Activated naive CD8-positive, alpha-beta T cell (primary cell): ENCODE results near the gene GLRX.
"Not testable (repeated sequence)": the region's sequence is repeated elsewhere in the genome, so short reads cannot be mapped to it uniquely, and the experiment has no call there.

Experiments
- H3K27ac Mint-ChIP-seq: one replicate; pipeline ENCODE4 v1.8.0; 2021; ENCODE audit warnings: mixed read lengths
- H3K27me3 Mint-ChIP-seq: one replicate; pipeline ENCODE4 v1.8.0; 2021; ENCODE audit warnings: mixed read lengths
- H3K36me3 Mint-ChIP-seq: one replicate; pipeline ENCODE4 v1.8.0; 2021; ENCODE audit warnings: mixed read lengths
- H3K4me1 Mint-ChIP-seq: one replicate; pipeline ENCODE4 v1.8.0; 2021; ENCODE audit warnings: low read depth, mixed read lengths
- H3K4me3 Mint-ChIP-seq: one replicate; pipeline ENCODE4 v1.8.0; 2021; ENCODE audit warnings: mild to moderate bottlenecking, mixed read lengths
- H3K9me3 Mint-ChIP-seq: one replicate; pipeline ENCODE4 v1.8.0; 2021; ENCODE audit warnings: low read depth, mixed read lengths

Gene GLRX

GRCh38 chr5:95822542-95823181 lies at the start of gene GLRX:
Gene GLRX, minus strand, starts transcription at chr5:95822726. Its CDS starts 64 bp downstream, at chr5:95822662.
- Mint-ChIP-seq H3K27ac (peak within 1 kb of the TSS; percentile 94), H3K4me3 (peak within 1 kb of the TSS; percentile 90), H3K36me3 (no peaks in the 10 kb centered on the region), H3K27me3 (no peaks in the 10 kb centered on the region), H3K4me1 (peaks cover 77% of the 10 kb centered on the region), H3K9me3 (no peaks in the 10 kb centered on the region)

GRCh38 chr5:95871146-95871806 lies 48.8 kb upstream of the GLRX start:
- Mint-ChIP-seq H3K9me3 (no peaks in the 10 kb centered on the region), H3K36me3 (no peaks in the 10 kb centered on the region), H3K4me3 (peak overlapping the region; percentile 27), H3K27ac (peak overlapping the region; percentile 97), H3K4me1 (peaks cover 50% of the 10 kb centered on the region), H3K27me3 (no peaks in the 10 kb centered on the region)

GRCh38 chr5:95870105-95870672 lies 47.7 kb upstream of the GLRX start:
- no peaks in the 10 kb centered on the region for H3K9me3 Mint-ChIP-seq
- peak overlapping the region; percentile 97 for H3K27ac Mint-ChIP-seq
- H3K27me3 Mint-ChIP-seq = no peaks in the 10 kb centered on the region
- peaks cover 55% of the 10 kb centered on the region for H3K4me1 Mint-ChIP-seq
- H3K4me3 Mint-ChIP-seq = peak overlapping the region; percentile 33
- no peaks in the 10 kb centered on the region for H3K36me3 Mint-ChIP-seq

- H3K9me3 Mint-ChIP-seq, H3K27me3 Mint-ChIP-seq, H3K36me3 Mint-ChIP-seq: not testable (repeated sequence)
- peak overlapping the region; percentile 90 for H3K27ac Mint-ChIP-seq
- peak overlapping the region; percentile 56 for H3K4me3 Mint-ChIP-seq
- H3K4me1 Mint-ChIP-seq = peaks cover 61% of the 10 kb centered on the region
Observed at GRCh38 chr5:95869173-95869855, 46.8 kb upstream of the GLRX start.

- no peaks in the 10 kb centered on the region for H3K9me3 Mint-ChIP-seq
- peak overlapping the region; percentile 90 for H3K27ac Mint-ChIP-seq
- H3K36me3 Mint-ChIP-seq = no peaks in the 10 kb centered on the region
- peaks cover 68% of the 10 kb centered on the region for H3K4me1 Mint-ChIP-seq
- no peak overlapping the region for H3K4me3 Mint-ChIP-seq
- no peaks in the 10 kb centered on the region for H3K27me3 Mint-ChIP-seq
Observed at GRCh38 chr5:95868136-95868535, 45.6 kb upstream of the GLRX start.

GRCh38 chr5:95866435-95867040 lies 44.0 kb upstream of the GLRX start:
- Mint-ChIP-seq H3K4me3 (peak overlapping the region; percentile 15), H3K9me3 (no peaks in the 10 kb centered on the region), H3K36me3 (no peaks in the 10 kb centered on the region), H3K4me1 (peaks cover 78% of the 10 kb centered on the region), H3K27me3 (no peaks in the 10 kb centered on the region), H3K27ac (peak overlapping the region; percentile 87)

GRCh38 chr5:95864944-95865504 lies 42.5 kb upstream of the GLRX start:
- H3K27ac Mint-ChIP-seq = no peak overlapping the region
- no peak overlapping the region for H3K4me3 Mint-ChIP-seq
- no peaks in the 10 kb centered on the region for H3K9me3 Mint-ChIP-seq
- H3K27me3 Mint-ChIP-seq = no peaks in the 10 kb centered on the region
- H3K36me3 Mint-ChIP-seq = no peaks in the 10 kb centered on the region
- H3K4me1 Mint-ChIP-seq = peaks cover 75% of the 10 kb centered on the region

- H3K4me3 Mint-ChIP-seq = no peak overlapping the region
- H3K27me3 Mint-ChIP-seq = no peaks in the 10 kb centered on the region
- no peak overlapping the region for H3K27ac Mint-ChIP-seq
- H3K4me1 Mint-ChIP-seq = peaks cover 75% of the 10 kb centered on the region
- H3K36me3 Mint-ChIP-seq = no peaks in the 10 kb centered on the region
- H3K9me3 Mint-ChIP-seq = no peaks in the 10 kb centered on the region
Observed at GRCh38 chr5:95864456-95864855, 41.9 kb upstream of the GLRX start.

GRCh38 chr5:95863383-95863757 lies 40.8 kb upstream of the GLRX start:
- H3K36me3 Mint-ChIP-seq = no peaks in the 10 kb centered on the region
- no peaks in the 10 kb centered on the region for H3K9me3 Mint-ChIP-seq
- H3K4me1 Mint-ChIP-seq = peaks cover 76% of the 10 kb centered on the region
- peak overlapping the region; percentile 83 for H3K27ac Mint-ChIP-seq
- H3K27me3 Mint-ChIP-seq = no peaks in the 10 kb centered on the region
- H3K4me3 Mint-ChIP-seq = peak overlapping the region; percentile 58

- H3K27me3 Mint-ChIP-seq = no peaks in the 10 kb centered on the region
- peaks cover 75% of the 10 kb centered on the region for H3K4me1 Mint-ChIP-seq
- peak overlapping the region; percentile 83 for H3K27ac Mint-ChIP-seq
- no peaks in the 10 kb centered on the region for H3K36me3 Mint-ChIP-seq
- peak overlapping the region; percentile 58 for H3K4me3 Mint-ChIP-seq
- no peaks in the 10 kb centered on the region for H3K9me3 Mint-ChIP-seq
Observed at GRCh38 chr5:95862671-95863382, 40.3 kb upstream of the GLRX start.

- H3K4me1 Mint-ChIP-seq = peaks cover 71% of the 10 kb centered on the region
- H3K4me3 Mint-ChIP-seq = peak overlapping the region; percentile 58
- H3K27me3 Mint-ChIP-seq = no peaks in the 10 kb centered on the region
- H3K36me3 Mint-ChIP-seq = no peaks in the 10 kb centered on the region
- H3K27ac Mint-ChIP-seq = peak overlapping the region; percentile 83
- H3K9me3 Mint-ChIP-seq = no peaks in the 10 kb centered on the region
Observed at GRCh38 chr5:95861864-95862561, 39.5 kb upstream of the GLRX start.

GRCh38 chr5:95861221-95861863 lies 38.8 kb upstream of the GLRX start:
- H3K4me3 Mint-ChIP-seq = peak overlapping the region; percentile 58
- H3K27me3 Mint-ChIP-seq = no peaks in the 10 kb centered on the region
- peak overlapping the region; percentile 83 for H3K27ac Mint-ChIP-seq
- H3K36me3 Mint-ChIP-seq = no peaks in the 10 kb centered on the region
- peaks cover 64% of the 10 kb centered on the region for H3K4me1 Mint-ChIP-seq
- H3K9me3 Mint-ChIP-seq = no peaks in the 10 kb centered on the region

GRCh38 chr5:95859661-95860060 lies 37.1 kb upstream of the GLRX start:
- H3K36me3 Mint-ChIP-seq = no peaks in the 10 kb centered on the region
- H3K27me3 Mint-ChIP-seq = no peaks in the 10 kb centered on the region
- H3K4me3 Mint-ChIP-seq = peak overlapping the region; percentile 52
- H3K9me3 Mint-ChIP-seq = no peaks in the 10 kb centered on the region
- peak overlapping the region; percentile 88 for H3K27ac Mint-ChIP-seq
- H3K4me1 Mint-ChIP-seq = peaks cover 53% of the 10 kb centered on the region
